ENCODE measurements around the gene CA7.

CA7 gene

DNA sequence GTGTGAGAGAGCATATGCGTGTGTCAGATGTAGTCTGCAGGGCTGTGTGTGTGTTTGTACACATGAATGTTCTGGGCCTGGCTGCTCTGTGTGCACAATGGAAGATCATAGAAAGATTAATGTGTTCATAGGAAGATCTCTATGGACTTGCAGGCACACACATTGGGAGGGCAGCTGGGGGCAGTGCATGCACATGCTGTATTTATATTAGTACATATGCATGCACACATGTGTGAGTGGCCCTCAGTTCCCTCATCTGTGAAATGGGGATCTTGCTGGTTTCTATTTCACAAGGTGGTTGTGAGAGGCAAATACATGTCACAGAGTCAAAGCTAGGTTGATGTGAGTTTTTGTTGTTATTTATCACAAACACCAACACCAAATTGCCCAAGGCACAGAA is 2.1 kb downstream of the CA7 start:
- no peaks in the 10 kb centered on the region for H3K9me3 ChIP-seq (ENCODE audit: control insufficient read depth in 1 of 2, low read length in 2 of 2)
- H3K27me3 ChIP-seq (ENCODE audit: low read depth, low read length), result peaks cover 20% of the 10 kb centered on the region
- no peaks in the 10 kb centered on the region for H3K36me3 ChIP-seq (ENCODE audit: control insufficient read depth in 1 of 2, insufficient read depth in 2 of 2, low read length in 2 of 2)
- H3K4me1 ChIP-seq (ENCODE audit: control insufficient read depth in 1 of 2, insufficient read depth in 2 of 2, low read length in 2 of 2), result peaks cover 0 to 19% of the 10 kb centered on the region in 2 donors
- no peak overlapping the region for H3K4me3 ChIP-seq (ENCODE audit: low read depth in 1 of 2, low read length in 2 of 2)
- no peak overlapping the region for H3K27ac ChIP-seq (ENCODE audit: low read length)

DNA sequence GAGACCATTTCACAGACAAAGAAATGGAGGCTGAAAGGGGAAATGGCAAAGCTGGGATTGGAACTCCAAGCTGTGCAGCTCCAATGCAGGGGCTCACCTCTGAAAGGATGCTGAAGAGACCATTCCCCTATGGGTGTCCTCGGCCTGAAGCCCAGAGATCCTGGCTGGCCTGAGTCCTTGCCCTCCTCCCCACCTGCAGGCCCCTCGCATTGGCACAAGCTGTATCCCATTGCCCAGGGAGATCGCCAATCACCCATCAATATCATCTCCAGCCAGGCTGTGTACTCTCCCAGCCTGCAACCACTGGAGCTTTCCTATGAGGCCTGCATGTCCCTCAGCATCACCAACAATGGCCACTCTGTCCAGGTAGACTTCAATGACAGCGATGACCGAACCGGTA is 2.6 kb downstream of the CA7 start:
- Histone ChIP-seq H3K36me3 (ENCODE audit: control insufficient read depth in 1 of 2, insufficient read depth in 2 of 2, low read length in 2 of 2) (no peaks in the 10 kb centered on the region), H3K27ac (ENCODE audit: low read length) (no peak overlapping the region), H3K4me3 (ENCODE audit: low read depth in 1 of 2, low read length in 2 of 2) (no peak overlapping the region), H3K4me1 (ENCODE audit: control insufficient read depth in 1 of 2, insufficient read depth in 2 of 2, low read length in 2 of 2) (peaks cover 0 to 19% of the 10 kb centered on the region in 2 donors), H3K27me3 (ENCODE audit: low read depth, low read length) (peaks cover 20% of the 10 kb centered on the region), H3K9me3 (ENCODE audit: control insufficient read depth in 1 of 2, low read length in 2 of 2) (no peaks in the 10 kb centered on the region)

DNA sequence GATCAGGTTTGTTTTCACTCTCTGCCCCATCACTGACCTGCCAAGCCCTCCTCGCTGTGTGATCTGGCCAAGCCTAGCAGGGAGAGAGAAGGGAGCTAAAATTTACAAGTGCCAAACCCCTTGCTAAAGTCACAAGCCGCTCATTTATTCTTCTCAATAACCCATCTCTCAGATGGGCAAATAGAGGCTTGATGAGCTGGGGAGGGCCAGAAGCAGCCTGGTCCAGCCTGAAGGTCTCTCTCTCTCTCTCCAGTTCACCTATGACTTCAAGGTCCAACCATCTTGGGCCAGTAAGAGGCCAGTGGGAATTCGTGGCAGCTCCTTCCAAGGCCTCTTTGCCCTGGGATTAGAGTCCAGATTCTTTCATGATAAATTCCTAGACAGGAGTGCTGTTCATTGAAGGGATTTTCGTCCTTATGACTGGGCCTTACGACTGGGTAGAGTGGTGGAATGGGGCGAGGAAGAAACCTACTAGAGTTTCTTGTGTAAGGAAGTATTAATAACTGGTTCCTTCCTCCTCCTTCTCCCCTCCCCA is 3.4 kb downstream of the CA7 start:
- Histone ChIP-seq H3K27ac (ENCODE audit: low read length) (no peak overlapping the region), H3K36me3 (ENCODE audit: control insufficient read depth in 1 of 2, insufficient read depth in 2 of 2, low read length in 2 of 2) (no peaks in the 10 kb centered on the region), H3K4me1 (ENCODE audit: control insufficient read depth in 1 of 2, insufficient read depth in 2 of 2, low read length in 2 of 2) (peaks cover 0 to 19% of the 10 kb centered on the region in 2 donors), H3K27me3 (ENCODE audit: low read depth, low read length) (peaks cover 20% of the 10 kb centered on the region), H3K4me3 (ENCODE audit: low read depth in 1 of 2, low read length in 2 of 2) (no peak overlapping the region), H3K9me3 (ENCODE audit: control insufficient read depth in 1 of 2, low read length in 2 of 2) (no peaks in the 10 kb centered on the region)

DNA sequence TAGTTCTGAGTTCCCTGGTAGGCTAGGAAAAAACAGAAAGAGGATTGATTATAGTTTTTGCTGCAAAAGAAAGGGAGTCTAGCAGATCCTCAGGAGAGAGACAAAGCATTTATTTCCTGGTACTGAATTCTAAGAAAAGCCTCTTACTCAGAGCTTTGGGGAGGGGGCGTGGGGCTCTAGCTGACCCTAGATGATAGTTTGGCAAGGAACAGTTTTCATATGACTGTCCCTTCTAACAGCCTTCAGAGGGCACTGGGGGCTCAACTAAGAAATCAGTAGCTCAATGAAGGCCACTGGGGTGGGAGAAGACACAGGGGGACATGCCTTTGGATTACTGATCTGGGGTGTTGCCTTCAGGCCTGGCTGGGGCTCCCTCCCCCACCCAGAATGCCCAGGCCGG is 4.0 kb downstream of the CA7 start:
- peaks cover 0 to 19% of the 10 kb centered on the region in 2 donors for H3K4me1 ChIP-seq (ENCODE audit: control insufficient read depth in 1 of 2, insufficient read depth in 2 of 2, low read length in 2 of 2)
- H3K9me3 ChIP-seq (ENCODE audit: control insufficient read depth in 1 of 2, low read length in 2 of 2), result no peaks in the 10 kb centered on the region
- H3K4me3 ChIP-seq (ENCODE audit: low read depth in 1 of 2, low read length in 2 of 2), result no peak overlapping the region
- H3K36me3 ChIP-seq (ENCODE audit: control insufficient read depth in 1 of 2, insufficient read depth in 2 of 2, low read length in 2 of 2), result no peaks in the 10 kb centered on the region
- no peak overlapping the region for H3K27ac ChIP-seq (ENCODE audit: low read length)
- H3K27me3 ChIP-seq (ENCODE audit: low read depth, low read length), result peaks cover 17% of the 10 kb centered on the region

DNA sequence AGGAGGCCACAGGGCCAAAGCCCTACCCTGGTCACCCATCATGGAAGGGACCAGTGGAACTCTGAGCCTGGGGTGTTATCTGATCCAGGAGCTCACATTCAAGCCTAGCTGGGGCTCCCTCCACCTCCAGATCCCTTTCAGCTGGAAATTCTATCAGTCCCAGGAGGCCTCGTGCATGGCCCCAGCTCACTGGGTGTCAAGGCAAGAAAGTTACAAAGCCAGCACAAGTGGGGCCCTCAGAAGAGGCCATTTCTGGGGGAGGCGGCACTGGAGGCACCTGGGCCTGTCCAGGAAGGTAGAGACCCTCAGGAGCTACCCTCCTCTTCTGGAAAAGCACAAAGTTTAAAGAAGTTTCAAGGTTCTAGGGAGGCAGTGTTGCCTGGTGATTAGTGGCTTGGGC is 4.8 kb downstream of the CA7 start:
- no peak overlapping the region for H3K27ac ChIP-seq (ENCODE audit: low read length)
- peaks cover 0 to 17% of the 10 kb centered on the region in 2 donors for H3K4me1 ChIP-seq (ENCODE audit: control insufficient read depth in 1 of 2, insufficient read depth in 2 of 2, low read length in 2 of 2)
- H3K27me3 ChIP-seq (ENCODE audit: low read depth, low read length), result peaks cover 14% of the 10 kb centered on the region
- H3K36me3 ChIP-seq (ENCODE audit: control insufficient read depth in 1 of 2, insufficient read depth in 2 of 2, low read length in 2 of 2), result no peaks in the 10 kb centered on the region
- H3K4me3 ChIP-seq (ENCODE audit: low read depth in 1 of 2, low read length in 2 of 2), result no peak overlapping the region
- no peaks in the 10 kb centered on the region for H3K9me3 ChIP-seq (ENCODE audit: control insufficient read depth in 1 of 2, low read length in 2 of 2)

DNA sequence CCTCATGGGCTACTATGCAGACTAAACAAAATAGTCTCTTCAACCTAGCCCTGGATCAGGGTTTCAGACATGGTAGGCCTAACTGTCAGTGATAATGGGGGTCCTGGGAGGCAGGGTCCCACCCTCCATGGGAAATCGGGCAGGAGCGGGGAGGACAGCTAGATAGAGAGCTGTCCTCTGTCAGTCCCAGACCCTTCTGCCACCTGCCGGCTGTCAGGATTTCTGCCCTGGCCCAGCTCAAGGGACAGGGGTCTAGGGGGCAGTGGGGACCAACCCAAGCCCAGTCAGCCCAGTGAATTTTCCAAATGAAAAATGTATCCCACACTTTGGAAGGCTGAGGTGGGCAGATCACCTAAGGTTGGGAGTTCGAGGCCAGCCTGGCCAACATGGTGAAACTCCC is 5.3 kb downstream of the CA7 start:
- H3K9me3 ChIP-seq (ENCODE audit: control insufficient read depth in 1 of 2, low read length in 2 of 2), result no peaks in the 10 kb centered on the region
- no peak overlapping the region for H3K27ac ChIP-seq (ENCODE audit: low read length)
- no peaks in the 10 kb centered on the region for H3K36me3 ChIP-seq (ENCODE audit: control insufficient read depth in 1 of 2, insufficient read depth in 2 of 2, low read length in 2 of 2)
- peaks cover 0 to 11% of the 10 kb centered on the region in 2 donors for H3K4me1 ChIP-seq (ENCODE audit: control insufficient read depth in 1 of 2, insufficient read depth in 2 of 2, low read length in 2 of 2)
- peaks cover 13% of the 10 kb centered on the region for H3K27me3 ChIP-seq (ENCODE audit: low read depth, low read length)
- no peak overlapping the region for H3K4me3 ChIP-seq (ENCODE audit: low read depth in 1 of 2, low read length in 2 of 2)

DNA sequence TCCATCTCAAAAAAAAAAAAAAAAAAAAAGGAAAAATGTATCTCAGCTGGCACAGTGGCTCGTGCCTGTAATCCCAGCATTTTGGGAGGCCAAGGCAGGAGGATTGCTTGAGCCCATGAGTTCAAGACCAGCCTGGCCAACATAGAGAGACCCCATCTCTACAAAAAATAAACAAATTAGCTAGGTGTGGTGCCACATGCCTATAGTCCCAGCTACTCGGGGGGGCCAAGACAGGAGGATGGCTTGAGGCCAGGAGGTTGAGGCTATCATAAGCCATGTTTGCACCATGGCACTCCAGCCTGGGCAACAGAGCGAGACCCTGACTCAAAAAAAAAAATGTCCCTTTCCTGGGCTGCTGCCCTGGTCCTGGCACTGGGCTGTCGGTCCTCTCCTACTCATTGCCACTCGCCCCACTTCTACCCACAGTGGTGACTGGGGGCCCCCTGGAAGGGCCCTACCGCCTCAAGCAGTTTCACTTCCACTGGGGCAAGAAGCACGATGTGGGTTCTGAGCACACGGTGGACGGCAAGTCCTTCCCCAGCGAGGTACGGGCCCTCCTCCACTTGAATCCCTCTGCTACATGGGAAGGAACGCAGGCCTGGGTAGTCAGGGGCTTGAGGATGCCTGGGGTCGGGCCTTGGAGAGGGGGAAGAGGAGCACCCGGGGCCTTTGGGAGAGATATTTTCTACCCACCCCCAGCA is 6.1 kb downstream of the CA7 start:
- Histone ChIP-seq H3K4me1 (ENCODE audit: control insufficient read depth in 1 of 2, insufficient read depth in 2 of 2, low read length in 2 of 2) (peaks cover 0 to 4% of the 10 kb centered on the region in 2 donors), H3K27me3 (ENCODE audit: low read depth, low read length) (peaks cover 6% of the 10 kb centered on the region), H3K36me3 (ENCODE audit: control insufficient read depth in 1 of 2, insufficient read depth in 2 of 2, low read length in 2 of 2) (no peaks in the 10 kb centered on the region), H3K9me3 (ENCODE audit: control insufficient read depth in 1 of 2, low read length in 2 of 2) (no peaks in the 10 kb centered on the region), H3K27ac (ENCODE audit: low read length) (no peak overlapping the region), H3K4me3 (ENCODE audit: low read depth in 1 of 2, low read length in 2 of 2) (no peak overlapping the region)

DNA sequence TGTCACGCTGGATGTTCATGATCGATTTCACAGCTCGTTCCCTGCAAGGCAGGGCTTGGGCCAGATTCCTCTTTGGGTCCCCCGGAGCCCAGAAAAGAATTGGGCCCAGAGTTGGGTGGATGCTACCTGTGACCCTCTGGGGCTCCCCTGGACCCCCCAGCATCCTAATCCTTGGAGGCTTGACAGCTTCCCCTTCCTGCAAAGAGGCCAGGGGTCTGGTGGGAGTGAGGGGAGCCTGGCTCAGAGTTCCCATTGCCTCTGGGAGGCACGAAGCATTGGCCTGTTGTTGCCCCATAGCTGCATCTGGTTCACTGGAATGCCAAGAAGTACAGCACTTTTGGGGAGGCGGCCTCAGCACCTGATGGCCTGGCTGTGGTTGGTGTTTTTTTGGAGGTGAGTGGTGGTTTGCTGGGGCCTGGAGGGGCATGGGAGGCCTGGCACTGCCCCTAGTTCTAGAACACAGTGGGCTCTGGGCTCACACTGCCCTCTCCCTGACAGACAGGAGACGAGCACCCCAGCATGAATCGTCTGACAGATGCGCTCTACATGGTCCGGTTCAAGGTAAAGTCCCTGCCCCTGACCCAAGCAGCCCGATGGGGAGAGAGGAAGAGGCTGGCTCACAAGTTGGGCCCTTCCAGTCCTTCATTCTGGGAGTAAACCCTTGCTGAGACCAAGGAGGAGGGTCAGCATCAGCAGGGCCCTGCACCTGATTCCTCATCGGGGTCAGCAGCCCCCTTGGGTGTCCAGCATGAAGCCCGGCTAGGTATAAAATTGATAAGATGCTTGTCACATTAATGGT is 7.2 kb downstream of the CA7 start:
- Histone ChIP-seq H3K27ac (ENCODE audit: low read length) (no peak overlapping the region), H3K4me1 (ENCODE audit: control insufficient read depth in 1 of 2, insufficient read depth in 2 of 2, low read length in 2 of 2) (no peaks in the 10 kb centered on the region), H3K4me3 (ENCODE audit: low read depth in 1 of 2, low read length in 2 of 2) (no peak overlapping the region), H3K36me3 (ENCODE audit: control insufficient read depth in 1 of 2, insufficient read depth in 2 of 2, low read length in 2 of 2) (no peaks in the 10 kb centered on the region), H3K27me3 (ENCODE audit: low read depth, low read length) (no peaks in the 10 kb centered on the region), H3K9me3 (ENCODE audit: control insufficient read depth in 1 of 2, low read length in 2 of 2) (no peaks in the 10 kb centered on the region)

DNA sequence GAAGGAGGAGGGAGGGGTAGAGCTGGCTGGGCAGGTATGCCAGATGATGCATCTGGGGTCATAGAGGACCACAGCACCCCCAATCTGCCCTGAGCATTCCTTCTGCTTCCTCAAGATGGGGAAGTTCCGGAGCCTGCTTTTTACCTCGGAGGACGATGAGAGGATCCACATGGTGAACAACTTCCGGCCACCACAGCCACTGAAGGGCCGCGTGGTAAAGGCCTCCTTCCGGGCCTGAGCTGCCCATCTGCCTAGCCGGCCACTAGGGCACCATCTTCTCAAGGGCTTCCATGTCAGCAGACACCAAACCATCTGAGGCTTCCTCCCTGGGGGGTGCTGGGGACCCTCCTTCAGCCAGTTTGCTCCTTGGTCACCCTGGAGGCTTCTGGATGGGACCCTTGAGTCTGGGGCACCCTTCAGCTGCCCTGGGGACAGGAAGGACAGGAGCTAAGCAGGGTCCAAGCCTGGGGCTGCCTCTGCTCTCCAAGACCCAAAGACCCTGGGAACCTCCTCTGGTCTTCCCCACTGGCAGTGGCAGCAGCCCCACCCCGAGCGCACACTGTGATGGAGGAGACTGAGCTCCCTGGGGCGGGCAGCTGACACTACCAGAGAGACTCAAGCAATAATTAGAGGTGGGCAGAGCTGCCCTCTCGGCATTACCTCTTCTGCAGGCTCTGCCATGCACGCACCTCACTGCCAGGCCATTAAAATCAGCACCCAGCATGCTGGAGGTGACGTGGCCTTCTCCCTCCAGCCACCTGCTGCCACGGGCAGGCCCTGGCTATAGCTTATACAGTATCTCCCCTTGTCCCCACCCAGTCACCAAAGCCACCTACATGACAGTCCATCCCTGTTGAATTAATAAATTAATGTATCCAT is 9.3 kb downstream of the CA7 start:
- Histone ChIP-seq H3K27me3 (ENCODE audit: low read depth, low read length) (no peaks in the 10 kb centered on the region), H3K27ac (ENCODE audit: low read length) (no peak overlapping the region), H3K4me1 (ENCODE audit: control insufficient read depth in 1 of 2, insufficient read depth in 2 of 2, low read length in 2 of 2) (no peaks in the 10 kb centered on the region), H3K36me3 (ENCODE audit: control insufficient read depth in 1 of 2, insufficient read depth in 2 of 2, low read length in 2 of 2) (no peaks in the 10 kb centered on the region), H3K9me3 (ENCODE audit: control insufficient read depth in 1 of 2, low read length in 2 of 2) (no peaks in the 10 kb centered on the region), H3K4me3 (ENCODE audit: low read depth in 1 of 2, low read length in 2 of 2) (no peak overlapping the region)

DNA sequence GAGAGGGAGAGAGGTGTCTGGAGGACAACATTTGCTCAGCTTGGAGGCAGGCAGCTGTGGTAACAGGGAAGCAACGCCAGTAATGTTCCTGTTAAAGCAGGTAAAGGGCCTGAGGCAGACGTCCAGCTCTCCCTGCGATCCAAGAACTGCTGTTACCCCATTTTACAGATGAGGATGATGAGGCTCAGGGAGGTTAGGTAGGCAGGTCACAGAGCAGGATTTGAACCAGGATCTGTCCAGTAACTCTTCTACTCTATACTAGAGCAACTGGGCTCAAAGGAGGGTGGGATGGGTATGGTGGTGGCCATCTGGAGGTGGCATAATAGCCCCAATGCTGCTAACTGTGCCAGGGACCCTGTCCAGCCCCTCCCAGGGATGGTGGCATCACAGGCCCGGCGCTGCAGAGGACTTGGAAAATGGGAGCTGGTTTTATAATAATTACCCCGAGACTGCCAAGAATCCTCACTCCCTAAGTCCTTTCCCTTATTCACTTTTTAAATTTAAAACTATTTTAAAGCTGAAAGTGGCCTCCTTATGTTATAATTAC is 12.0 kb downstream of the CA7 start:
- H3K27me3 ChIP-seq (ENCODE audit: low read depth, low read length), result no peaks in the 10 kb centered on the region
- H3K4me3 ChIP-seq (ENCODE audit: low read depth in 1 of 2, low read length in 2 of 2), result no peak overlapping the region
- H3K9me3 ChIP-seq (ENCODE audit: control insufficient read depth in 1 of 2, low read length in 2 of 2), result no peaks in the 10 kb centered on the region
- H3K4me1 ChIP-seq (ENCODE audit: control insufficient read depth in 1 of 2, insufficient read depth in 2 of 2, low read length in 2 of 2), result peaks cover 0 to 12% of the 10 kb centered on the region in 2 donors
- H3K27ac ChIP-seq (ENCODE audit: low read length), result no peak overlapping the region
- H3K36me3 ChIP-seq (ENCODE audit: control insufficient read depth in 1 of 2, insufficient read depth in 2 of 2, low read length in 2 of 2), result no peaks in the 10 kb centered on the region

DNA sequence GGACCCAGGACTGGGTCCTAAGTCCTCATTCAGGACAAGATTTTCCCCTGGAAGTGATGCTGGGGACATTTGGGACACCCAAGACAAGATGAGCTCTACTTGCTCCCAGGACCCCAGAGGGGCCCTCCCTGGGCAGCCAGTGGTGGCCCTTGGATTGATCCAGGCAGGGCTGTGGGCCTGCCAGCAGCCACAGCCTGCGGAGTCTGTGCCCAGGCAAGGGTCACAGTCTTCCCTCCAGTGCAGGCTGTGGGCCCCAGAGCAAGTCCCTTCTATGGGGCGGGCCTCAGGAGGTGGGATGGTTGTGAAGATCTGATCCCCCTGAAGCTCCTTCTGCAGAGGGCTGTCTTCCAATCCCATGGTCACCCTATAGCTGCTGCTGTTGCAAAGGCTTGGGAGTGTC is 12.6 kb downstream of the CA7 start:
- Histone ChIP-seq H3K27me3 (ENCODE audit: low read depth, low read length) (no peaks in the 10 kb centered on the region), H3K27ac (ENCODE audit: low read length) (no peak overlapping the region), H3K36me3 (ENCODE audit: control insufficient read depth in 1 of 2, insufficient read depth in 2 of 2, low read length in 2 of 2) (no peaks in the 10 kb centered on the region), H3K4me3 (ENCODE audit: low read depth in 1 of 2, low read length in 2 of 2) (no peak overlapping the region), H3K9me3 (ENCODE audit: control insufficient read depth in 1 of 2, low read length in 2 of 2) (no peaks in the 10 kb centered on the region), H3K4me1 (ENCODE audit: control insufficient read depth in 1 of 2, insufficient read depth in 2 of 2, low read length in 2 of 2) (peaks cover 0 to 12% of the 10 kb centered on the region in 2 donors)

All from muscle layer of duodenum (tissue), 2 donors.